HG02763 (cell line): Measurements from ENCODE around the gene ELP5.

Experiments used
- ATAC-seq: cut with Tn5 transposase; IDR thresholded peaks from one replicate; pipeline ENCODE4 v1.9.1; 2021; ENCODE audit warnings: mild to moderate bottlenecking, moderate library complexity; ENCODE audit not compliant: unreplicated experiment

ELP5 gene

DNA sequence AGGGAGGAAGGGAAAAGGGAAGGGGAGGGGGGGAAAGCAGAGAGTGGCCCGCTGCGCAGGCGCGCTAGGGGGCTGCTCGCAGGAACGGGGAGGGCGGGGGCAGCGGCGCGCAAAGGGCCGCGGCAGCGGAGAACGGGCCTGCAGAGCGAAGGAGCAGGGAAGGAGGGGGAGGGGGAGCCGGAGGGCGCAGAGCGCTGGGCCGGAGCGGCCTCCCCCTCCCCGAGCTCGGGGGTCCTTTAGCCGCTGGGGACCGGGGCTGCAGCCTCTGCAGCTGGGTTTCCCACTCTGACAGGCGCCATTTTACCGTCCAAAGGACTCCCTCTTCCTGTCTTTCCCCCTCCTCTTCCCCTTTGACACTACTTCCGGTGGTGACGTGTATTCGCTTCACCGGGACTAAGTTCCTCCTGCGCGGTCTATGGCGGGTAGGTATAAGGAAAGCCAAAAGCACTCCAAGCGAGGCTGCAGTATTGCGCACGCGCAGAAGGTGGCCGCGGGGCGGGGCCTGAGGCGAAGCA, 297 bp upstream of the ELP5 start, which contains the start of gene CTDNEP1:
TSS of gene CTDNEP1 (minus strand) at position 74 of the 515 bp plus-strand sequence. CDS start 438 bp downstream, outside the sequence.
- peak; percentile 79 for ATAC-seq

DNA sequence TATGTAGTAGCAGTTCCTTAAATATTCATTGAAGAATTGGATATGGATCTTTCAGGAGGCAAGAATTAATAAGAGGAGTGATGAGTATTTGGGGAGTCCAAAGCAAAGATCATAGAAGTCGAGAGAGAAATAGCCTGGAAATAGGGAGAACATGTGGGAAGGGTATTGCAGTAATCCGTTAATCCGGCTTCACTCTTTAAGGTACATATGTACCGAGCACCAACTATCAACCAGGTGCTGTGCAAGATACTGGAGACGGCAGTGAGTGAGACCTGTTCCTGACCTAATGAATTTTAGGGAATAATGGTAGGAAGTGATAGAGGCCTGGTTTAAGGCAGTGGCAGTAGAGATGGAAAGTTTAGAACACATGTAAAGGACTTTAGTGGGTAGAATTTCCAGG, 1.1 kb downstream of the ELP5 start:
- no peak for ATAC-seq

DNA sequence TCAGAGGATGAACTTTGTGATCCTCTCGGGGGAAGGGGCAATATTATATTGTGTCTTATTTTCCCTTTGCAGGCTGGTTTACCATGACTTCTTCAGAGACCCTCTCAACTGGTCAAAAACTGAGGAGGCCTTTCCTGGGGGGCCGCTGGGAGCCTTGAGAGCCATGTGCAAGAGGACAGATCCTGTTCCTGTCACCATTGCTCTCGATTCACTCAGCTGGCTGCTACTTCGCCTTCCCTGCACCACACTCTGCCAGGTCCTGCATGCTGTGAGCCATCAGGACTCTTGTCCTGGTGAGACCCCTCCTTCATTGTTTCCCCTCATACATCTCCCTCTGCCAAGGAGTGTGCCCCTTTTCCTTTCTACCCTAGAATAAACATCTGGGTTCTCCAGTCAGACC, 2.5 kb downstream of the ELP5 start:
- no peak for ATAC-seq

DNA sequence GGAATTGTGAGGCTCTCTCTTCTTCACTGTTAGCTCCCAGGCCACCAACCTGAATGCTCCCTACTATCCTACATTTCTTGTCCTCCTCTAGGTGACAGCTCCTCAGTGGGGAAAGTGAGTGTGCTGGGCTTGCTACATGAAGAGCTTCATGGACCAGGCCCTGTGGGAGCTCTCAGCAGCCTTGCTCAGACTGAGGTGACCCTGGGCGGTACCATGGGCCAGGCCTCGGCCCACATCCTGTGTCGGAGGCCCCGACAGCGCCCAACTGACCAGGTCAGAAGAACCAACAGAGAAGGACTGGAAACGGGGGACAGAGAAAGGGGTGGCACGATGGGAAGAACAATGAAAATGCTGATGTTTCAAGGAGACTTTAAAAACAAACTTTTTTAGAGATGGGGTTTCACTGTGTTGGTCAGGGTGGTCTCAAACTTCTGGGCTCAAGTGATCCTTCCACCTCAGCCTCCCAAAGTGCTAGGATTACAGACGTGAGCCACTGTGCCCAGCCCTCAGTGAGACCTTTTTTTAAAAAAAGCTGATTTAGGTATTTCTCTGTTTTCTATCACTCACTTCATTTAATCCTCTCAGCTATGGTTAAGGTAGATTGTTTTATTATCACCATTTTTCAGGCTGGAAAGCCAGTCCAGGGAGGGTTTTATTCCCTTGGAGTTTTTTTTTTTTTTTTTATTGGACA, 4.9 kb downstream of the ELP5 start:
- ATAC-seq, result no peak

- no peak for ATAC-seq
Observed at GRCh38 chr17:7258731-7259554, 6.9 kb downstream of the ELP5 start.

GRCh38 chr17:7259555-7259889, 7.5 kb downstream of the ELP5 start:
- ATAC-seq, result no peak

DNA sequence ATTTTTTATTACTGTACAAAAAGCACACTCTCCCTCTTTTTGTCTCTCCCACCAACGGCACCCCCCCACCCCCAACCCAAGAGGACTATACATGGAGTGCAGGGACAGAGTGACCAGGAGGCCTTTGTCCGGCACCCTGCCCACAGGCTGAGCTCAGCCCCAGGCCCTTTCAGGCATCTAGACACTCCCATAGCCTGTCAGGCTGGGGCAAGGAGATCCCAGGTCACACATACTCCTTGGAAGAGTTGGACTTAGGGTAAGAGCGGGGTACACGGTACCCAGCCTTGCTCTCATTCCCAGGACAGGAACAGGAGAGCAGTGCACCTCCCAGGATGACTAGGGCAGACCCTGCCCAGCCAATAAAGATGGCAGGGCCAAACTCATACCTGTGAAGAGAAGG, 8.1 kb downstream of the ELP5 start:
- no peak for ATAC-seq

DNA sequence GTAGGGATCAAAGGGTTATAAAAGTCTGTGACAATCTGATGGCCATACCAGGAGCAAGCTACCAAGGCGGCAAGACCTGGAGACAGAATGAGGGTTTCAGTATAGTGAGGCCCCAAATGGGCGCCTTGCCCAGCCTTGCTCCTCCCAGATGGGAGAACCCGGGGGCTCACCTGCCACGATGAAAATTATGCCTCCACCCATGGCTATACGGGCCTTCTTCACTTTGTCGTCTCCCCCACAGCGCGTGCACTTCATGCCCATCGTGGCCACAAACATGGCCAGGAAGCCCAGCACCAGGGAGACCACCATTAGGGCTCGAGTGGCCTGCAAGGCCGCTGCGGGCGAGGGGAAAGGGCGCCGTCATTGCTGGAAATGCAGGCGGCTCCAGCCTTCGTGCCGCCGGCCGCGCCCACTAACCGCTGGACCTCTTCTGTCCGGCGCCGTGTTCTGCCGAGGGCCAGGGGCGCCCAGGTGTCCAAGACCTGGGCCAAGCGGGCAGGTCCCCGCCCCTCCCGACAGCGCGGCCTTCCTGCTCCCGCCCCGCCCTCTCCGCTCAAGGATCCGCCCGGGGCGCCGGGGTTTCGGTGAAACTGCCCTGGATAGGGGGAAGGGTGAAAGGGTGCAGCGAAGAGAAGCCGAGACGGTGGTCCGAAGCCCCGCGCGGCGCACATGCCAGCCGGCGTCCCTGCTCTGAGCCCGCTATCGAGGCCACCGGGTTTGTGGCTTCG, 8.8 kb downstream of the ELP5 start:
- no peak for ATAC-seq

GRCh38 chr17:7261379-7262191, 9.6 kb downstream of the ELP5 start:
- ATAC-seq, result no peak

DNA sequence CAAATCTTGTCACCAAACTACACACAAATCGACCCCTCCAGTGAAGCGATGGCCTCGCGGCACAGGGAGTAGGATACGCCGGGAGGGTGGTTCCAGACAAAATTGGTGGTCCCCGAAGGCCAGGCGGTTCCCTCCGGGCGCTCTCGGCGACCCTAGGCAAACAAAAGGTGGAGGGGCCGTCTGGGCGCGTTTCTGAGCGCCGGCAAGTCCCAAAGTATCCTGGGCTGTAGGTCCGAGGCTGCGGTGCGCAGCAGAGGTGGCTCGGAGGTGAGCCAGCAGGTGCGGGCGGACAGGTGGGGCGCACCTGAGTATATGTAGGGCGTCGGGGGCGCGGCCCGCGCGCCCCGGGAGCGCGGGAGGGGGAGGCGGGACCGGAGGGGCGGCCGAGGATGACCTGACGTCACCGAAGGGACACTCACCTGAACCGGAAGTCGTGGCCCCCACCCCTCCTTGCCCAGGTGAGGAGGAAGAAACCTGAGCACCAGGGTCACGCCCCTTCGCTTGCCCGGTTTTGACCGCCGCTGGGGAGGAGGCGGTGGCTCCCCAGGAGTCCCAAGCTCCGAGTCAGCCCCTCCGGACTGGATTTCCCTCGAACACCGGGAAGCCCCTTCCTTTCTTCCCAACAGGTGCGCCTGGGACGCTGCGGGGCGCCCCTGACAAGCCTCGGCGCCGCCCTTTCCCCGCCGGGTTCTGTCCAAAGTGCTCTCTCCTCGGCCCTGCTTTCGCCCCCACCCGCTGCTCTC, 10.3 kb downstream of the ELP5 start, which contains the start of gene CLDN7:
TSS of gene CLDN7 (minus strand) at position 287 of the 743 bp plus-strand sequence. CDS start 435 bp downstream, outside the sequence.
- ATAC-seq, result no peak

GRCh38 chr17:7262935-7263800, 11.2 kb downstream of the ELP5 start:
- no peak for ATAC-seq

DNA sequence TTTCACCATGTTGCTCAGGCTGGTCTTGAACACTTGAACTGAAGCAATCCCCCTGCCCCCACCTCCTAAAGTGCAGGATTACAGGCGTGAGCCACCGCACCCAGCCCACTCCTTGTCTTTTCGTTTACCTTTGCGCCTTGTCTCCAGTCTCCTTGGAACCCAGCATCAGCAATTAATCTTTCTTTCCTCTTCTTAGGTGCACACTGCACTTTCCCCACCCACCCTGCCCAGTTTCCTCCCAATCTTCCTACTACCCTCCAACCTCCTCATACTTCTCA, 11.7 kb downstream of the ELP5 start:
- no peak for ATAC-seq

DNA sequence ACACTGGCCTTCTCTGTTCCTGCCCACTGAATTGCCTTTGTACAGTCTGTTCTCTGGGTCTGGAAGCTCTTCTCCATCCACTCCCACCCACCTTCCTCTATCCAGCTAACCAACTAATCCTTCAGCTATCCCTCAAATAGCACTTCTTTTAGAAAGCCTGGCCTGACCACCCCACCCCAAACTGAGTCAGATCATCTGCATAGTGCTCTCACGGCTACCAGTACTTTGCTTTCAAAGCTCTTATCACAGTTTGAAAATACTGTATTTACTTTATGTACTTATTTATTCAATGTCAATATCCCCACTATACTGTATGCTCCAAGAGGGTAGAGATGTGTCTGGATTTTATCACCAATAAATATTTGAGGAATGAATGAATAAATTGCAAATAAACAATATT, 14.8 kb downstream of the ELP5 start:
- no peak for ATAC-seq

DNA sequence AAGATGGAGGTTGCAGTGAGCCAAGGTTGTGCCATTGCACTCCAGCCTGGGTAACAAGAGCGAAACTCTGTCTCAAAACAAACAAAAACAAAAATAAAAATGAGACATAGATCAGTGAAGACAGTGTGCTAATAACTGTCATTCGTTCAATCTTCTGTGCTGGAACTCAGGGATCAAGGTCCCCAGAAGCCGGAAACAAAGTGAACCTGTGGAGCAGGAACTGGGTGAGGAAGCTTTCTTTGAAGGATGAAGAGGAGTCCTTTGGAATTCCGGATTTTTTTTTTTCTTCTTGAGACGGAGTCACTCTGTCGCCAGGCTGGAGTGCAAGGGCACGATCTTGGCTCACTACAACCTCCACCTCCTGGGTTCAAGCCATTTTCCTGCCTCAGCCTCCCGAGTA, 27.4 kb downstream of the ELP5 start:
- no peak for ATAC-seq

GRCh38 chr17:7280519-7281073, 28.6 kb downstream of the ELP5 start:
- ATAC-seq, result peak; percentile 72

DNA sequence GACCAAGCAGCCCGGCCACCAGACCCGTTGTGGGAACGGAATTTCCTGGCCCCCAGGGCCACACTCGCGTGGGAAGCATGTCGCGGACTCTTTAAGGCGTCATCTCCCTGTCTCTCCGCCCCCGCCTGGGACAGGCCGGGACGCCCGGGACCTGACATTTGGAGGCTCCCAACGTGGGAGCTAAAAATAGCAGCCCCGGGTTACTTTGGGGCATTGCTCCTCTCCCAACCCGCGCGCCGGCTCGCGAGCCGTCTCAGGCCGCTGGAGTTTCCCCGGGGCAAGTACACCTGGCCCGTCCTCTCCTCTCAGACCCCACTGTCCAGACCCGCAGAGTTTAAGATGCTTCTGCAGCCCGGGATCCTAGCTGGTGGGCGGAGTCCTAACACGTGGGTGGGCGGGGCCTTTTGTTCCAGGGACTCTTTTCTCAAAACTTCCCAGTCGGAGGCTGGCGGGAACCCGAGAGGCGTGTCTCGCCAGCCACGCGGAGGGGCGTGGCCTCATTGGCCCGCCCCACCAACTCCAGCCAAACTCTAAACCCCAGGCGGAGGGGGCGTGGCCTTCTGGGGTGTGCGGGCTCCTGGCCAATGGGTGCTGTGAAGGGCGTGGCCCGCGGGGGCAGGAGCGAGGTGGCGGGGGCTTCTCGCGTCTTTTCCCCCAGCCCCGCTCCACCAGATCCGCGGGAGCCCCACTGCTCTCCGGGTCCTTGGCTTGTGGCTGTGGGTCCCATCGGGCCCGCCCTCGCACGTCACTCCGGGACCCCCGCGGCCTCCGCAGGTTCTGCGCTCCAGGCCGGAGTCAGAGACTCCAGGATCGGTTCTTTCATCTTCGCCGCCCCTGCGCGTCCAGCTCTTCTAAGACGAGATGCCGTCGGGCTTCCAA, 29.3 kb downstream of the ELP5 start, which contains the start of gene SLC2A4:
TSS of gene SLC2A4 (plus strand) at position 645 of the 879 bp plus-strand sequence. CDS start at position 862, 217 bp downstream.
- ATAC-seq, result peak; percentile 65

DNA sequence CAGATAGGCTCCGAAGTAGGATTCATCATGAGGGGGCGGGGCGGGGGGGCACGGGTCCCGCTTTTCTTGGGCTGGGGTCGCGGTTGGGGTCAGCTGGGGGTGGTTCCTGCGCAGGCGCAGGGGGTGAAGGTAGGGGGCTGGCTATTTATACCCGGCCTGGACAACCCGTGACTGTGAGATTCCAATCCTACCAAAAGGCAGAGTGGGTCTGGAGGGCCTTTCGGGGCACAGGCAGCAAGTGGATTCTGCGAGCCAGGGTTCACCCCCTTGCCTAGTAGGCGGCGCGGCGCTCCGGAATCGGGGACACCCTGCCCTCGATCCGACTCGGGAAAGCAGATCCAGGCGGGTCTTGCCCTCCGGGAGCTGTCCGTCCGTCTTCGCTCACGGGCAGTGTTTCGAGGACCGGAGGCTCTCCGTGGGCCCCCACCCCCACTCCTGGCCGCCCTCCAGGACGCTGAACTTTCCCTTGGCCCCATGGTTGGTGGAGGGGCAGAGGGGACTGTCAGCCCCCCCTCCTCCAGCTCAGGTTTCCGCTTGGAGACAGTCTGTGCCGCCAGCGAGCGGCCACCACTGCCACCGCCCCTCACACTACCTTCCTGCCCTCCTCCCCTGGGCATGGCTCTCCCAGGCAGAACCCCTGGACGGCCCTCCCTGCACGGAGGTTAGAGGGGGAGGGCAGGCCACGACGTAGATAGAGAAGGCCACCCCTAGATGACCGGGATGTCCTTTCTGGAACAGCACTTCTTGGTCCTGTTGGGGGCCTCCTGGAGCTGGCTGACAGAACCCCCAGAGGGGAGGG, 30.1 kb downstream of the ELP5 start:
- ATAC-seq, result no peak
